Measurements from ENCODE around the gene IL4R. TPM values are rescaled to one million over a fixed set of nuclear protein-coding genes. Genes with fewer than 3 reads are reported as not detected.

IL4R gene
- total and polyA plus RNA-seq, 2 experiments from 2014 or later = 6.4 to 17.6 TPM

DNA sequence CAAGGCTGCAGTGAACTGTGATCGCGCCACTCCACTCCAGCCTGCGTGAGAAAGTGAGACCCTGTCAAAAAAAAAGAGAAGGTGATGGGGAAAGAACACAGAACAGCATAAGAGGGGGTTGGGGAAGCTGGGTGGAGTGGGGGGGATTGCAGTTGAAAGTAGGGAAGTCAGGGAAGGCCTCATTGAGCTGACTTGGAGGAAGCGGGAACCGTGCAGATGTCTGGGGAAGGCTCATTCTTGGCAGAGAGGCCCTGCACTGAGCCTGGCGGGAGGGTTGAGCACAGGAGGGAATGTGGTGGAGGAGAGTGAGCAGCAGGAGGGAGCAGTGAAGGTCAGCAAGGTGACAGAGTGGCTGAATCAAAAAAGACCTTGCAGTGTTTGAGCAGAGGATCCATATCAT lies 26.9 kb downstream of the IL4R start:
- Histone ChIP-seq H2AFZ (no peak overlapping the region), H3K36me3 (ENCODE audit: insufficient read depth) (no peaks in the 10 kb centered on the region), H3K9me2 (ENCODE audit: insufficient read depth) (no peaks in the 10 kb centered on the region), H3F3A (replicated peaks; ENCODE audit: low read depth) (no peaks in the 10 kb centered on the region), H4K20me1 (replicated peaks; ENCODE audit: insufficient read depth) (no peaks in the 10 kb centered on the region), H3K4me1 (ENCODE audit: insufficient read depth) (no peaks in the 10 kb centered on the region), H3K27ac (ENCODE audit: low read depth) (no peak overlapping the region), H3K4me2 (no peak overlapping the region), H3K79me2 (replicated peaks; ENCODE audit: insufficient read depth) (0 out of 2 replicates have a peak, but pooled peaks cover 4% of the 10 kb centered on the region), H3K4me3 (no peak overlapping the region), H3K27me3 (ENCODE audit: insufficient read depth) (no peaks in the 10 kb centered on the region)
- TF ChIP-seq, protein P1, sequence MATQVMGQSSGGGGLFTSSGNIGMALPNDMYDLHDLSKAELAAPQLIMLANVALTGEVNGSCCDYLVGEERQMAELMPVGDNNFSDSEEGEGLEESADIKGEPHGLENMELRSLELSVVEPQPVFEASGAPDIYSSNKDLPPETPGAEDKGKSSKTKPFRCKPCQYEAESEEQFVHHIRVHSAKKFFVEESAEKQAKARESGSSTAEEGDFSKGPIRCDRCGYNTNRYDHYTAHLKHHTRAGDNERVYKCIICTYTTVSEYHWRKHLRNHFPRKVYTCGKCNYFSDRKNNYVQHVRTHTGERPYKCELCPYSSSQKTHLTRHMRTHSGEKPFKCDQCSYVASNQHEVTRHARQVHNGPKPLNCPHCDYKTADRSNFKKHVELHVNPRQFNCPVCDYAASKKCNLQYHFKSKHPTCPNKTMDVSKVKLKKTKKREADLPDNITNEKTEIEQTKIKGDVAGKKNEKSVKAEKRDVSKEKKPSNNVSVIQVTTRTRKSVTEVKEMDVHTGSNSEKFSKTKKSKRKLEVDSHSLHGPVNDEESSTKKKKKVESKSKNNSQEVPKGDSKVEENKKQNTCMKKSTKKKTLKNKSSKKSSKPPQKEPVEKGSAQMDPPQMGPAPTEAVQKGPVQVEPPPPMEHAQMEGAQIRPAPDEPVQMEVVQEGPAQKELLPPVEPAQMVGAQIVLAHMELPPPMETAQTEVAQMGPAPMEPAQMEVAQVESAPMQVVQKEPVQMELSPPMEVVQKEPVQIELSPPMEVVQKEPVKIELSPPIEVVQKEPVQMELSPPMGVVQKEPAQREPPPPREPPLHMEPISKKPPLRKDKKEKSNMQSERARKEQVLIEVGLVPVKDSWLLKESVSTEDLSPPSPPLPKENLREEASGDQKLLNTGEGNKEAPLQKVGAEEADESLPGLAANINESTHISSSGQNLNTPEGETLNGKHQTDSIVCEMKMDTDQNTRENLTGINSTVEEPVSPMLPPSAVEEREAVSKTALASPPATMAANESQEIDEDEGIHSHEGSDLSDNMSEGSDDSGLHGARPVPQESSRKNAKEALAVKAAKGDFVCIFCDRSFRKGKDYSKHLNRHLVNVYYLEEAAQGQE (IDR thresholded peaks at IDR 0.05; ENCODE audit: unreplicated experiment) = no peak
- TF ChIP-seq STAT1 (IDR thresholded peaks at IDR 0.05; ENCODE audit: unreplicated experiment) (no peak), CREB1 (CRISPR knock-in tag; IDR thresholded peaks at IDR 0.05; ENCODE audit: low read depth) (no peak), EZH2 (IDR thresholded peaks at IDR 0.05; ENCODE audit: low read depth, unreplicated experiment) (no peak), NANOG (IDR thresholded peaks at IDR 0.05; ENCODE audit: borderline replicate concordance) (no peak), POLR2AphosphoS5 (IDR thresholded peaks at IDR 0.05; ENCODE audit: low read depth) (no peak)
- peaks cover 2% of the 10 kb centered on the region; the same call in 1 of the 3 replicates for H3K4me1 Mint-ChIP-seq
- H3K9me3 Mint-ChIP-seq = peaks cover 8% of the 10 kb centered on the region
- ATAC-seq (no peak), DNase-seq (ENCODE audit: low spot score) (no peak)
- no peak overlapping the region for H3K27ac Mint-ChIP-seq
- peaks cover 2% of the 10 kb centered on the region for H3K27me3 Mint-ChIP-seq (ENCODE audit: insufficient read depth, low read depth, poor library complexity)
- H3K36me3 Mint-ChIP-seq (ENCODE audit: low read depth) = peaks cover 47% of the 10 kb centered on the region
- H3K4me3 Mint-ChIP-seq = no peak overlapping the region

DNA sequence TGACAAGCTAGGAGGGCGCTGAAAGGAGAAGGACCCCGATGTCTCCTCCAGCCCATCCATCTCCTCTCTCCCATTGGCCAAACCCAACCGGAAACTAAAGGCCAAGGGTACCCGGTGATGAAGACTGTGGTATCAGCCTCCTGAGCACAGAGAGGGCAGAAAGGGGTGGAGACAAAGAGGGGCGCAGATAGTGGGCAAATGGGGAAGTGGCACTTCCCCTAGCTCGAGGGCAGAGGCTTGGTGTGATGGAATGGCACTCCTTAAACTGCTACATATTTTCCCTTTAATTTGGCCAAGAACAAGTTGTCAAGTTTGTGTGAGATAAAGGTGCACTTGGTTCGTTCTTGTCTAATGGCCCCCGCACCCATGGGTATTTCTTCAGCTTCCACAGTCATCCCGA lies 27.8 kb downstream of the IL4R start:
- Mint-ChIP-seq H3K4me1 (peaks cover 2% of the 10 kb centered on the region; the same call in 1 of the 3 replicates), H3K27me3 (ENCODE audit: insufficient read depth, low read depth, poor library complexity) (peaks cover 2% of the 10 kb centered on the region), H3K27ac (no peak overlapping the region), H3K4me3 (no peak overlapping the region), H3K9me3 (peaks cover 8% of the 10 kb centered on the region), H3K36me3 (ENCODE audit: low read depth) (peaks cover 50% of the 10 kb centered on the region)
- H3K4me1 ChIP-seq (ENCODE audit: insufficient read depth) = no peaks in the 10 kb centered on the region
- no peaks in the 10 kb centered on the region for H3K27me3 ChIP-seq (ENCODE audit: insufficient read depth)
- no peak for ATAC-seq
- no peak overlapping the region for H2AFZ ChIP-seq
- H3K4me3 ChIP-seq = no peak overlapping the region
- no peak for DNase-seq (ENCODE audit: low spot score)
- H4K20me1 ChIP-seq (replicated peaks; ENCODE audit: insufficient read depth) = no peaks in the 10 kb centered on the region
- H3K36me3 ChIP-seq (ENCODE audit: insufficient read depth) = no peaks in the 10 kb centered on the region
- no peak overlapping the region for H3K27ac ChIP-seq (ENCODE audit: low read depth)
- H3K9me2 ChIP-seq (ENCODE audit: insufficient read depth) = no peaks in the 10 kb centered on the region
- no peak overlapping the region for H3K4me2 ChIP-seq
- no peaks in the 10 kb centered on the region for H3F3A ChIP-seq (replicated peaks; ENCODE audit: low read depth)
- H3K79me2 ChIP-seq (replicated peaks; ENCODE audit: insufficient read depth) = 0 out of 2 replicates have a peak, but pooled peaks cover 4% of the 10 kb centered on the region
- no peak for TF ChIP-seq STAT1 (IDR thresholded peaks at IDR 0.05; ENCODE audit: unreplicated experiment)
- TF ChIP-seq, protein P2, sequence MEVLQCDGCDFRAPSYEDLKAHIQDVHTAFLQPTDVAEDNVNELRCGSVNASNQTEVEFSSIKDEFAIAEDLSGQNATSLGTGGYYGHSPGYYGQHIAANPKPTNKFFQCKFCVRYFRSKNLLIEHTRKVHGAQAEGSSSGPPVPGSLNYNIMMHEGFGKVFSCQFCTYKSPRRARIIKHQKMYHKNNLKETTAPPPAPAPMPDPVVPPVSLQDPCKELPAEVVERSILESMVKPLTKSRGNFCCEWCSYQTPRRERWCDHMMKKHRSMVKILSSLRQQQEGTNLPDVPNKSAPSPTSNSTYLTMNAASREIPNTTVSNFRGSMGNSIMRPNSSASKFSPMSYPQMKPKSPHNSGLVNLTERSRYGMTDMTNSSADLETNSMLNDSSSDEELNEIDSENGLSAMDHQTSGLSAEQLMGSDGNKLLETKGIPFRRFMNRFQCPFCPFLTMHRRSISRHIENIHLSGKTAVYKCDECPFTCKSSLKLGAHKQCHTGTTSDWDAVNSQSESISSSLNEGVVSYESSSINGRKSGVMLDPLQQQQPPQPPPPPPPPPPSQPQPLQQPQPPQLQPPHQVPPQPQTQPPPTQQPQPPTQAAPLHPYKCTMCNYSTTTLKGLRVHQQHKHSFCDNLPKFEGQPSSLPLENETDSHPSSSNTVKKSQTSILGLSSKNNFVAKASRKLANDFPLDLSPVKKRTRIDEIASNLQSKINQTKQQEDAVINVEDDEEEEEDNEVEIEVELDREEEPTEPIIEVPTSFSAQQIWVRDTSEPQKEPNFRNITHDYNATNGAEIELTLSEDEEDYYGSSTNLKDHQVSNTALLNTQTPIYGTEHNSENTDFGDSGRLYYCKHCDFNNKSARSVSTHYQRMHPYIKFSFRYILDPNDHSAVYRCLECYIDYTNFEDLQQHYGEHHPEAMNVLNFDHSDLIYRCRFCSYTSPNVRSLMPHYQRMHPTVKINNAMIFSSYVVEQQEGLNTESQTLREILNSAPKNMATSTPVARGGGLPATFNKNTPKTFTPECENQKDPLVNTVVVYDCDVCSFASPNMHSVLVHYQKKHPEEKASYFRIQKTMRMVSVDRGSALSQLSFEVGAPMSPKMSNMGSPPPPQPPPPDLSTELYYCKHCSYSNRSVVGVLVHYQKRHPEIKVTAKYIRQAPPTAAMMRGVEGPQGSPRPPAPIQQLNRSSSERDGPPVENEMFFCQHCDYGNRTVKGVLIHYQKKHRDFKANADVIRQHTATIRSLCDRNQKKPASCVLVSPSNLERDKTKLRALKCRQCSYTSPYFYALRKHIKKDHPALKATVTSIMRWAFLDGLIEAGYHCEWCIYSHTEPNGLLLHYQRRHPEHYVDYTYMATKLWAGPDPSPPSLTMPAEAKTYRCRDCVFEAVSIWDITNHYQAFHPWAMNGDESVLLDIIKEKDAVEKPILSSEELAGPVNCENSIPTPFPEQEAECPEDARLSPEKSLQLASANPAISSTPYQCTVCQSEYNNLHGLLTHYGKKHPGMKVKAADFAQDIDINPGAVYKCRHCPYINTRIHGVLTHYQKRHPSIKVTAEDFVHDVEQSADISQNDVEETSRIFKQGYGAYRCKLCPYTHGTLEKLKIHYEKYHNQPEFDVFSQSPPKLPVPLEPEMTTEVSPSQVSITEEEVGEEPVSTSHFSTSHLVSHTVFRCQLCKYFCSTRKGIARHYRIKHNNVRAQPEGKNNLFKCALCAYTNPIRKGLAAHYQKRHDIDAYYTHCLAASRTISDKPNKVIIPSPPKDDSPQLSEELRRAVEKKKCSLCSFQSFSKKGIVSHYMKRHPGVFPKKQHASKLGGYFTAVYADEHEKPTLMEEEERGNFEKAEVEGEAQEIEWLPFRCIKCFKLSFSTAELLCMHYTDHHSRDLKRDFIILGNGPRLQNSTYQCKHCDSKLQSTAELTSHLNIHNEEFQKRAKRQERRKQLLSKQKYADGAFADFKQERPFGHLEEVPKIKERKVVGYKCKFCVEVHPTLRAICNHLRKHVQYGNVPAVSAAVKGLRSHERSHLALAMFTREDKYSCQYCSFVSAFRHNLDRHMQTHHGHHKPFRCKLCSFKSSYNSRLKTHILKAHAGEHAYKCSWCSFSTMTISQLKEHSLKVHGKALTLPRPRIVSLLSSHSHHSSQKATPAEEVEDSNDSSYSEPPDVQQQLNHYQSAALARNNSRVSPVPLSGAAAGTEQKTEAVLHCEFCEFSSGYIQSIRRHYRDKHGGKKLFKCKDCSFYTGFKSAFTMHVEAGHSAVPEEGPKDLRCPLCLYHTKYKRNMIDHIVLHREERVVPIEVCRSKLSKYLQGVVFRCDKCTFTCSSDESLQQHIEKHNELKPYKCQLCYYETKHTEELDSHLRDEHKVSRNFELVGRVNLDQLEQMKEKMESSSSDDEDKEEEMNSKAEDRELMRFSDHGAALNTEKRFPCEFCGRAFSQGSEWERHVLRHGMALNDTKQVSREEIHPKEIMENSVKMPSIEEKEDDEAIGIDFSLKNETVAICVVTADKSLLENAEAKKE (CRISPR knock-in tag; IDR thresholded peaks at IDR 0.05) = no peak
- TF ChIP-seq CREB1 (CRISPR knock-in tag; IDR thresholded peaks at IDR 0.05; ENCODE audit: low read depth) = no peak
- TF ChIP-seq, protein P3, sequence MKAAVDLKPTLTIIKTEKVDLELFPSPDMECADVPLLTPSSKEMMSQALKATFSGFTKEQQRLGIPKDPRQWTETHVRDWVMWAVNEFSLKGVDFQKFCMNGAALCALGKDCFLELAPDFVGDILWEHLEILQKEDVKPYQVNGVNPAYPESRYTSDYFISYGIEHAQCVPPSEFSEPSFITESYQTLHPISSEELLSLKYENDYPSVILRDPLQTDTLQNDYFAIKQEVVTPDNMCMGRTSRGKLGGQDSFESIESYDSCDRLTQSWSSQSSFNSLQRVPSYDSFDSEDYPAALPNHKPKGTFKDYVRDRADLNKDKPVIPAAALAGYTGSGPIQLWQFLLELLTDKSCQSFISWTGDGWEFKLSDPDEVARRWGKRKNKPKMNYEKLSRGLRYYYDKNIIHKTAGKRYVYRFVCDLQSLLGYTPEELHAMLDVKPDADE (IDR thresholded peaks at IDR 0.05) = no peak

Measured in GM23338 (cell line).